Activated naive CD8-positive, alpha-beta T cell treated with anti-CD3 and anti-CD28 coated beads for 36 hours (primary cell): ENCODE measurements around the gene DYNC1LI2. TPM values are rescaled to one million over a fixed set of nuclear protein-coding genes. Genes with fewer than 3 reads are reported as not detected.

ENCODE experiments used
- DNase-seq: peaks from one replicate; pipeline ENCODE4 v3.0.0; 2021
- H3K27ac Mint-ChIP-seq: one replicate; pipeline ENCODE4 v1.8.0; 2022; ENCODE audit warnings: mild to moderate bottlenecking, moderate library complexity, mixed read lengths
- H3K27me3 Mint-ChIP-seq: one replicate; pipeline ENCODE4 v1.8.0; 2022; ENCODE audit warnings: mild to moderate bottlenecking, mixed read lengths
- H3K36me3 Mint-ChIP-seq: one replicate; pipeline ENCODE4 v1.8.0; 2021; ENCODE audit warnings: mild to moderate bottlenecking, mixed read lengths
- H3K4me1 Mint-ChIP-seq: one replicate; pipeline ENCODE4 v1.8.0; 2021; ENCODE audit warnings: mixed read lengths
- H3K4me3 Mint-ChIP-seq: one replicate; pipeline ENCODE4 v1.8.0; 2022; ENCODE audit warnings: mild to moderate bottlenecking, moderate library complexity, mixed read lengths
- H3K9me3 Mint-ChIP-seq: one replicate; pipeline ENCODE4 v1.8.0; 2022; ENCODE audit warnings: mixed read lengths
- total RNA-seq, 2 experiments: library from RNA; stranded (reverse); gene quantifications; one replicate each; pipeline ENCODE4 v1.2.3, GENCODE V29; 2021

The DYNC1LI2 gene
- total RNA-seq, 2 experiments from 2014 or later = 38.8 to 41.1 TPM

DNA sequence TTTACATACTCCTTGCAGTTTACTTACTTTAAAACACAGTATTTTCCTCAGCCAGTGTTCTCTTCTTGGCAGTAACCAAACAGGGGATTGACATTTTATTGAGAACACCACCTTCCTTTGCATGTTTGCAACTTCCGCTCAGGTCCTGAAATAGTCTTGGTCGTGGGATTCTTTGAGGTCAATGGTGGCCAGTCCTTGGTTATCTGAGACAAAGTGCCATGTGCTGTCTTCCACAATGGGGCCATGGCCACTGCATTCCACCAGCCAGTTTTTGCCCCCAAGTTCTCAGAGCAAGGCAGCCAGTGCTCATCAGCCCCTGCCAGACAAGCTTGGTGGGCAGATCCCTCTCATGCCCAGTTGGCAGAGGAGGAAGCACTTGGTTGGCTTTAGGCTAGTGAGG is 77.7 kb downstream of the DYNC1LI2 start:
- no peaks in the 10 kb centered on the region for H3K36me3 Mint-ChIP-seq
- H3K9me3 Mint-ChIP-seq = no peaks in the 10 kb centered on the region
- H3K4me3 Mint-ChIP-seq = no peak overlapping the region
- H3K27me3 Mint-ChIP-seq = no peaks in the 10 kb centered on the region
- H3K4me1 Mint-ChIP-seq = no peaks in the 10 kb centered on the region
- no peak overlapping the region for H3K27ac Mint-ChIP-seq
- no peak for DNase-seq

Other genes starting within 250 kb of the DYNC1LI2 start
- 1 to 10 TPM; 5.6 to 6.9 TPM for gene TK2, start 201.5 kb downstream of the DYNC1LI2 start, total RNA-seq
- gene CKLF, start 199.0 kb downstream of the DYNC1LI2 start, total RNA-seq = 100 to 1,000 TPM in 1 of 2 experiments, 10 to 100 TPM in 1; 93.0 to 103 TPM
- 1 to 10 TPM; 2.8 to 5.9 TPM for gene CMTM1, start 185.2 kb downstream of the DYNC1LI2 start, total RNA-seq
- gene CMTM2, start 172.1 kb downstream of the DYNC1LI2 start, total RNA-seq = not detected
- gene CMTM3, start 146.9 kb downstream of the DYNC1LI2 start, total RNA-seq = 10 to 100 TPM; 55.1 to 60.5 TPM
- 1 to 10 TPM; 2.4 to 2.8 TPM for gene CMTM4, start 54.9 kb downstream of the DYNC1LI2 start, total RNA-seq
- gene TERB1, start 50.0 kb upstream of the DYNC1LI2 start, total RNA-seq = not detected
- gene NAE1, start 79.4 kb upstream of the DYNC1LI2 start, total RNA-seq = 100 to 1,000 TPM; 118 to 121 TPM
- gene CA7, start 92.8 kb upstream of the DYNC1LI2 start, total RNA-seq = not detected
- 10 to 100 TPM; 25.5 to 25.9 TPM for gene PDP2, start 128.9 kb upstream of the DYNC1LI2 start, total RNA-seq
- gene CDH16, start 167.3 kb upstream of the DYNC1LI2 start, total RNA-seq = not detected
- gene RRAD, start 173.9 kb upstream of the DYNC1LI2 start, total RNA-seq = under 1 TPM; 0.20 to 0.33 TPM
- 100 to 1,000 TPM; 152 to 153 TPM for gene CIAO2B, start 182.8 kb upstream of the DYNC1LI2 start, total RNA-seq
- gene CES2, start 183.9 kb upstream of the DYNC1LI2 start, total RNA-seq = 10 to 100 TPM; 23.3 to 24.9 TPM
- gene CES3, start 209.7 kb upstream of the DYNC1LI2 start, total RNA-seq = under 1 TPM; 0.43 to 0.80 TPM
- gene CES4A, start 237.0 kb upstream of the DYNC1LI2 start, total RNA-seq = 1 to 10 TPM; 3.5 to 4.6 TPM